GM10248 (cell line): ENCODE data around the gene AK2.
"Not testable (repeated sequence)": the region's sequence is repeated elsewhere in the genome, so short reads cannot be mapped to it uniquely, and the experiment has no call there.

Source experiments
- CTCF ChIA-PET: fragments of 300-600 bp; sonication (Branson Sonifier 250); formaldehyde crosslinking; extraction: SDS; loops from one replicate; lab custom pipeline; 2021; ENCODE audit warnings: antibody characterized with exemption; lab: Yijun Ruan, JAX
- POLR2A ChIA-PET: fragments of 350-650 bp; sonication (Branson Sonifier 250); formaldehyde crosslinking; extraction: SDS; loops from one replicate; lab custom pipeline; 2020; ENCODE audit warnings: antibody characterized with exemption; lab: Yijun Ruan, JAX
- DNase-seq: peaks from one replicate; pipeline ENCODE4 v3.0.0; 2012; ENCODE audit errors: extremely low spot score
- TF ChIP-seq, protein P1 (sequence below): IDR thresholded peaks from 2 replicates; pipeline ENCODE4 v1.5.1; 2012; ENCODE audit warnings: mild to moderate bottlenecking, low read depth; ENCODE audit errors: extremely low read depth, missing control alignments, control extremely low read depth

AK2 gene

GRCh38 chr1:32998064-32998463, 38.6 kb downstream of the AK2 start:
- POLR2A ChIA-PET: interaction anchor here (1.3 kb wide), 1 partner anchor 33 kb away, joined by 13 read pairs; the partner anchor contains the start of gene RNF19B
- no peak for DNase-seq
- CTCF ChIA-PET: interaction anchor here (0.7 to 7.4 kb wide), 4 partner anchors 9 to 65 kb away, joined by 3 to 62 read pairs (median 4); no protein-coding TSS in a partner anchor
- TF ChIP-seq, protein P1, sequence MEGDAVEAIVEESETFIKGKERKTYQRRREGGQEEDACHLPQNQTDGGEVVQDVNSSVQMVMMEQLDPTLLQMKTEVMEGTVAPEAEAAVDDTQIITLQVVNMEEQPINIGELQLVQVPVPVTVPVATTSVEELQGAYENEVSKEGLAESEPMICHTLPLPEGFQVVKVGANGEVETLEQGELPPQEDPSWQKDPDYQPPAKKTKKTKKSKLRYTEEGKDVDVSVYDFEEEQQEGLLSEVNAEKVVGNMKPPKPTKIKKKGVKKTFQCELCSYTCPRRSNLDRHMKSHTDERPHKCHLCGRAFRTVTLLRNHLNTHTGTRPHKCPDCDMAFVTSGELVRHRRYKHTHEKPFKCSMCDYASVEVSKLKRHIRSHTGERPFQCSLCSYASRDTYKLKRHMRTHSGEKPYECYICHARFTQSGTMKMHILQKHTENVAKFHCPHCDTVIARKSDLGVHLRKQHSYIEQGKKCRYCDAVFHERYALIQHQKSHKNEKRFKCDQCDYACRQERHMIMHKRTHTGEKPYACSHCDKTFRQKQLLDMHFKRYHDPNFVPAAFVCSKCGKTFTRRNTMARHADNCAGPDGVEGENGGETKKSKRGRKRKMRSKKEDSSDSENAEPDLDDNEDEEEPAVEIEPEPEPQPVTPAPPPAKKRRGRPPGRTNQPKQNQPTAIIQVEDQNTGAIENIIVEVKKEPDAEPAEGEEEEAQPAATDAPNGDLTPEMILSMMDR: no peak

DNA sequence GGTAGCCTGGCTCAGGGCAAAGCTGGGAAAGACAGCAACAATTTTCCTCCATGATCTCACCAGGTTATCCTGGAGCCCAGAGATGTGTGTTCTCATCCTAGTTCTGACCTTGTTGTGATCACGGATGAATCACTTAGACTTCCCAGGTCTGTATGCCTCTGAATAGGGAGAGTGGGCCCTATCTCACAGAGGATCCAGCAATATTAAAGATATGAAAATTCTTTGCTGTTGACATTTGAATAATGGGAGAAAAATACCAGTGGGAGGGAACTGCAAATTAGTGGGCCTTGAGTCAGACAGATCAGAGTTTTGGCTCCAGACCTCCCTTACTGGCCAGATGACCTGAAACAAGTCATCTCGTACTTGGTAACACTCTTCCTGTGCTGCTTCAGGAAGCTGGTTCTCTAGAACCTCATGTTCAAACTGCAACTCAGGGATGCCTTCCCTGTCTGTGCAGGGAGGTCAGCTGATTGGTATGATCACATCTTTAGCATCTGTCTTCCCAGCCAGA, 39.2 kb downstream of the AK2 start:
- ChIA-PET POLR2A (no interaction called here), CTCF (interaction anchor here (1.5 to 7.4 kb wide), 2 partner anchors 10 to 57 kb away, joined by 4 to 62 read pairs; no protein-coding TSS in a partner anchor)
- TF ChIP-seq, protein P1: no peak
- no peak for DNase-seq

DNA sequence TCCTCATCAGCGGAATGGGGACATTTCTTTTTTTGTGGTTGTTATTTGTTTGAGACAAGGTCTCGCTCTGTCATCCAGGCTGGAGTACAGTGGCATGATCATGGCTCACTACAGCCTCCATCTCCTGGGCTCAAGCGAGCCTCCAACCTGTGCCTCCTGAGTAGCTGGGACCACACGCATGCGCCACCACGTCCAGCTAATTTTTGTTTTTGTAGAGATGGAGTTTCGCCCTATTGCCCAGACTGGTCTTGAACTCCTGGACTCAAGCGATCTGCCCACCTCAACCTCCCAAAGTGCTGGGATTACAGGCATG, 43.4 kb downstream of the AK2 start:
- ChIA-PET POLR2A (interaction anchor here (0.7 to 3.0 kb wide), 5 partner anchors 12 to 34 kb away, joined by 3 to 22 read pairs (median 5); partner anchors contain the start of gene RNF19B), CTCF (interaction anchor here (1.1 to 7.4 kb wide), 9 partner anchors 9 to 60 kb away, joined by 3 to 62 read pairs (median 5); no protein-coding TSS in a partner anchor)
- not testable (repeated sequence) for DNase-seq

GRCh38 chr1:32992489-32993323, 44.0 kb downstream of the AK2 start:
- POLR2A ChIA-PET: interaction anchor here (0.8 to 3.0 kb wide), 5 partner anchors 12 to 29 kb away, joined by 3 to 22 read pairs (median 5); partner anchors contain the start of gene RNF19B
- CTCF ChIA-PET: interaction anchor here (0.7 to 7.4 kb wide), 15 partner anchors 8 to 117 kb away, joined by 3 to 62 read pairs (median 4); no protein-coding TSS in a partner anchor
- TF ChIP-seq, protein P1: no peak
- DNase-seq: peak; percentile 78

- CTCF ChIA-PET: interaction anchor here (0.7 to 7.4 kb wide), 14 partner anchors 7 to 116 kb away, joined by 3 to 62 read pairs (median 4); no protein-coding TSS in a partner anchor
- POLR2A ChIA-PET: interaction anchor here (0.8 to 3.0 kb wide), 3 partner anchors 11 to 27 kb away, joined by 3 to 22 read pairs (median 11); partner anchors contain the start of gene RNF19B
- DNase-seq: no peak
- TF ChIP-seq, protein P1: no peak
Measured at GRCh38 chr1:32991819-32992488, 44.7 kb downstream of the AK2 start.

GRCh38 chr1:32991386-32991785, 45.3 kb downstream of the AK2 start:
- CTCF ChIA-PET: interaction anchor here (0.8 to 4.1 kb wide), 4 partner anchors 15 to 59 kb away, joined by 3 to 14 read pairs (median 8); no protein-coding TSS in a partner anchor
- POLR2A ChIA-PET: interaction anchor here (3.0 kb wide), 1 partner anchor 26 kb away, joined by 22 read pairs; the partner anchor contains the start of gene RNF19B

More at GRCh38 chr1:32991386-32991785, 45.3 kb downstream of the AK2 start:
- TF ChIP-seq, protein P1: no peak
- no peak for DNase-seq
